ENCODE results near the gene PDSS2.

Gene PDSS2

GRCh38 chr6:107215334-107215733, 244.0 kb downstream of the PDSS2 start:
- H3K27me3 Mint-ChIP-seq (ENCODE audit: low read depth, poor library complexity), result no peaks in the 10 kb centered on the region
- DNase-seq, result no peak
- H3K4me3 Mint-ChIP-seq, result no peak overlapping the region
- no peaks in the 10 kb centered on the region for H3K9me3 Mint-ChIP-seq
- H3K27ac Mint-ChIP-seq, result no peak overlapping the region
- H3K4me1 Mint-ChIP-seq, result peaks cover 17% of the 10 kb centered on the region
- TF ChIP-seq CTCF (IDR thresholded peaks at IDR 0.05), result no peak
- no peaks in the 10 kb centered on the region for H3K36me3 Mint-ChIP-seq (ENCODE audit: low read depth)

GRCh38 chr6:107214655-107215054, 244.7 kb downstream of the PDSS2 start:
- Mint-ChIP-seq H3K9me3 (no peaks in the 10 kb centered on the region), H3K27ac (no peak overlapping the region), H3K4me1 (peaks cover 21% of the 10 kb centered on the region), H3K36me3 (ENCODE audit: low read depth) (no peaks in the 10 kb centered on the region), H3K27me3 (ENCODE audit: low read depth, poor library complexity) (no peaks in the 10 kb centered on the region), H3K4me3 (no peak overlapping the region)
- DNase-seq, result no peak
- TF ChIP-seq CTCF (IDR thresholded peaks at IDR 0.05), result no peak

- H3K4me3 Mint-ChIP-seq, result no peak overlapping the region
- peaks cover 1% of the 10 kb centered on the region for H3K9me3 Mint-ChIP-seq
- H3K27me3 Mint-ChIP-seq (ENCODE audit: low read depth, poor library complexity), result no peaks in the 10 kb centered on the region
- H3K4me1 Mint-ChIP-seq, result peaks cover 4% of the 10 kb centered on the region
- H3K27ac Mint-ChIP-seq, result peak overlapping the region; percentile 85
- H3K36me3 Mint-ChIP-seq (ENCODE audit: low read depth), result peaks cover 18% of the 10 kb centered on the region
- DNase-seq, result no peak
- no peak for TF ChIP-seq CTCF (IDR thresholded peaks at IDR 0.05)
Observed at GRCh38 chr6:107209406-107210305, 249.7 kb downstream of the PDSS2 start.

- H3K4me3 Mint-ChIP-seq, result no peak overlapping the region
- no peak overlapping the region for H3K27ac Mint-ChIP-seq
- H3K4me1 Mint-ChIP-seq, result peaks cover 4% of the 10 kb centered on the region
- no peaks in the 10 kb centered on the region for H3K27me3 Mint-ChIP-seq (ENCODE audit: low read depth, poor library complexity)
- peaks cover 8% of the 10 kb centered on the region for H3K9me3 Mint-ChIP-seq
- no peak for TF ChIP-seq CTCF (IDR thresholded peaks at IDR 0.05)
- peaks cover 35% of the 10 kb centered on the region for H3K36me3 Mint-ChIP-seq (ENCODE audit: low read depth)
- DNase-seq, result no peak
Observed at GRCh38 chr6:107207251-107207873, 252.0 kb downstream of the PDSS2 start.

- Mint-ChIP-seq H3K36me3 (ENCODE audit: low read depth) (peaks cover 35% of the 10 kb centered on the region), H3K27me3 (ENCODE audit: low read depth, poor library complexity) (no peaks in the 10 kb centered on the region), H3K4me1 (peaks cover 4% of the 10 kb centered on the region), H3K9me3 (peaks cover 8% of the 10 kb centered on the region), H3K4me3 (no peak overlapping the region), H3K27ac (no peak overlapping the region)
- DNase-seq, result no peak
- TF ChIP-seq CTCF (IDR thresholded peaks at IDR 0.05), result no peak
Observed at GRCh38 chr6:107205058-107205998, 254.0 kb downstream of the PDSS2 start.
